DND-41 (cell line): ENCODE results near the gene DCUN1D2.

Source experiments
- CTCF ChIP-seq: IDR thresholded peaks from 2 replicates; pipeline ENCODE4 v1.5.1; 2012; ENCODE audit warnings: borderline replicate concordance, low read length, moderate library complexity, mild to moderate bottlenecking; ENCODE audit not compliant: poor library complexity, severe bottlenecking; ENCODE audit errors: extremely low read depth
- EZH2 ChIP-seq: IDR thresholded peaks from 3 replicates; pipeline ENCODE4 v1.6.1; 2012; ENCODE audit warnings: borderline replicate concordance, low read depth, mild to moderate bottlenecking, moderate library complexity, low read length, inconsistent platforms; ENCODE audit not compliant: severe bottlenecking

- TF ChIP-seq CTCF (no peak), EZH2 (no peak)
These were observed 12.2 kb upstream of the DCUN1D2 start for GRCh38 chr13:113502686-113503085.
